HG02885 (cell line): Measurements from ENCODE around the gene HIPK2.
A peak's percentile ranks its signal among the peaks of the same experiment; 100 is the strongest.
"Not testable (repeated sequence)": the region's sequence is repeated elsewhere in the genome, so short reads cannot be mapped to it uniquely, and the experiment has no call there.

Source experiments
- ATAC-seq: cut with Tn5 transposase; IDR thresholded peaks from one replicate; pipeline ENCODE4 v1.9.1; 2021; ENCODE audit warnings: mild to moderate bottlenecking; ENCODE audit not compliant: unreplicated experiment, poor library complexity

Gene HIPK2

GRCh38 chr7:139679731-139680594 is 97.8 kb downstream of the HIPK2 start:
- no peak for ATAC-seq

DNA sequence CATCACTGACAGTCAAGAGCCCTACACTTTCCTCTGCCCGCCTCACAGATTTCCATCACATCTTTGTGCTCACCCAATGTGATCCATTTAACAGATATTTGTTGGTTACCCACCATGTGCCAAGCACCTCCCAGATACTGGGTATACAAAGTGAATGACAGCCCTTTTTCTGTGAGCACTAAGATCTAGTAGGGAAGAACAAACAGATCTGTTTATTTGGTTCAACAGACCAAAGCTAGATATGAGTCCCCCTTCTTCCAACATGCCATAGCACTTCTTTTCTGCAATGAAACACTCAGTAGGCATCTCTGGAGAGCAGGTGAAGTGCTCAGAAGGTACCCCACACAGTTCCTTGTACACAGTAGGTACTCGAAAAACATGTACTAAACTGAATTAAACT is 101.4 kb downstream of the HIPK2 start:
- ATAC-seq: no peak

- no peak for ATAC-seq
These were observed 102.4 kb downstream of the HIPK2 start for GRCh38 chr7:139675127-139676125.

DNA sequence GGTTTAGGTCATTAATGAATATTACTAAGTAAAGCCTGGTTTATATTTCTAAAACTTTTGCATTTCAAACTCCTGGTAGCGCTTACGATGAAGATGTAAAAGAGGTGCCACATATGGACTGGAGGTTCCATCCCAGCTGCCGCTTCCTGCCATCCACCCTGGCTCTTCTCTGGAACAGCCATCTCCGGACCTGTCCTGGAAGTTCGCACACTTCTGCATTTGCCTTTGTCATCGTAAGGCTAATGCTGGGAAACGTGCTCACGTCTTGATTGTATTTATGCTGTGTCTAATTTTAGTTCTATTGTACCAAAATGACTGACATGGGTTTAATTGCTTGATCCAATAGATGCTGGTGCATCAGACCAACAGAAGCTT is 103.1 kb downstream of the HIPK2 start:
- no peak for ATAC-seq

- no peak for ATAC-seq
These were observed 103.5 kb downstream of the HIPK2 start for GRCh38 chr7:139674341-139674740.

- ATAC-seq: no peak
These were observed 104.0 kb downstream of the HIPK2 start for GRCh38 chr7:139673762-139674161.

- ATAC-seq: peak; percentile 88
These were observed 104.6 kb downstream of the HIPK2 start for GRCh38 chr7:139673230-139673629.

- ATAC-seq: no peak
These were observed 105.8 kb downstream of the HIPK2 start for GRCh38 chr7:139671967-139672366.

GRCh38 chr7:139670662-139671061 is 107.1 kb downstream of the HIPK2 start:
- ATAC-seq: not testable (repeated sequence)

DNA sequence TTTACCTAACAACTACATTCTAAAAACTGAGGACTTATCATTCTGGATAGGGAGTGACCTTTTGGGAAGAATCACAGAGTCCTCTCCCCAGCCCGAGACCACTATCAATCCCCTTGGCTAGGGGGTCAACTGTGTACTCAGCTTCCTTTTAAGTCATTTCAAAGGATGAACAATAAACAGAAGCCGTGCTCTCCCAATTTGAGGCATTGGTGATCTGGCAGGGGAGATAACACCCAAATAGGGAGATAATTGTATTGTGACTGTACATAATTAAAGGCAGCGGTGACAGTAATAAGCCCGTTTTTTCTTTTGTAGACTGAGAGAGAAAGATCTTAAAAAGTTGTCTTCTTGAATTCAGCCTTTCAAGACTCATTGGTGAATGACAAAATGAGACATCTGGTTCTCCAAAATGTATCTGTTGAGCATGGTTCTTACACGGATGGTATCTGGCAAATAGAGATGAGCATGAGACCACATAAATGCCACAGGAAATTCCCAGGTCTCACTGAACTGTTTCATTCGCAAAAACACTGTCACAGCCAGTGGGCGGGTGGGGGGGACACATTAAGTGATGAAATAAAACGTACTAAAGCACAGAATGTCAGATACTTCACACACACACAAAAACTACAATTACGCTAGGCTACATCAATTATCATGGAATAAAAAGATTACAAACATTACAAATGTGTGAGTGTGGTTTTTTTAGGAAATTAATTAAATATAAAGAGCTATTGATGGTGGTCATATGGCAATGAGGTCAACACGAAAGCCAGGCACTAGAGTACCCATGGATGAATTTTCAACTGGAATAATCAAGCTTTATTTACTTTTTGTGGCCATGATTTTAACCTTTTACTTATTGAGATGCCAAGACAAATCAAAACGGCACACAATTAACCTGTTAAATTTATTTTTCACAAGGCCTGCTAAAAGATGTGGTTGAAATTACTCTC is 108.4 kb downstream of the HIPK2 start:
- ATAC-seq: no peak

- no peak for ATAC-seq
These were observed 110.4 kb downstream of the HIPK2 start for GRCh38 chr7:139667377-139667776.

GRCh38 chr7:139666501-139666900 is 111.3 kb downstream of the HIPK2 start:
- ATAC-seq: no peak

DNA sequence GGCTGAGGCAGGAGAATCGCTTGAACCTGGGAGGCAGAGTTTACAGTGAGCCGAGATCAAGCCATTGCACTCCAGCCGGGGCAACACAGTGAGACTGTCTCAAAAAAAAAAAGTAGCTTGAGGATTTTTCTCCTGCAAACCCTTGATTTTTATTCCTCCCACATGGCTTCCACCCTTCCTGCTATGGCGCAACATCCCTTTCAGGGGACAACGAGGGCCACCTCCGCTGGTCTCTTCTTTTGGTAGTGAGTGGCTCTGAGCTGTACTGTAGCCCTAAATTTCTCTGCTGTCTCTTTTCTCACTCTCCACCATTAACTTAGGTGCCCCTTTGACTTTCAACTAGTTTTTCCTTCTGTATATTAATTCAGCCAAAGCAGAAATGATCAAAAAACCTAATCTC is 113.4 kb downstream of the HIPK2 start:
- ATAC-seq: no peak

GRCh38 chr7:139663608-139664177 is 114.1 kb downstream of the HIPK2 start:
- ATAC-seq: no peak

DNA sequence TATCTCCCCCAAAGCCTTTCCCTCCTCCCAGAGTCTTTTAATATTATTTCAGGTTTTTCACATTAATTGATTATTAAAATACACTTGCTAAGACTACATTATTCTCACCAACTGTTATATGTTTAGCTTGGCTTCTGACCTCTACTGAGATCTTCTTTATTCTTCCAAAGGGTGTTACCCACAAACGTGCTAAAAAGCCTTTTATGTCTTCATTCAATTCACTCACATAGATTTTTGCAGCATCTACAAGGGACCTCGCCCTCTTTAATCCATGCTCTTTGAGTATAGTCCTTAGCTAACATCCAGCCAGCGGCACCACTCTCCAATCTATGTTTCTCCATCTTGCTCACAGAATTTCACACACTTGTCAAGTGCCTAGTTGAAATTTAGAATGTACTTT is 115.9 kb downstream of the HIPK2 start:
- ATAC-seq: no peak

- no peak for ATAC-seq
These were observed 116.8 kb downstream of the HIPK2 start for GRCh38 chr7:139661043-139661440.

GRCh38 chr7:139660317-139661042 is 117.3 kb downstream of the HIPK2 start:
- ATAC-seq: no peak

GRCh38 chr7:139659922-139660316 is 117.9 kb downstream of the HIPK2 start:
- no peak for ATAC-seq
